Right lobe of liver (tissue), 6 donors: ENCODE results near the gene CALY. TPM values are rescaled to one million over a fixed set of nuclear protein-coding genes. Genes with fewer than 3 reads are reported as not detected.

Experiments used
- ATAC-seq, 4 donors: fragments of 200-7000 bp; cut with Tn5 transposase; one replicate each; pipeline ENCODE4 v1.9.1; 2020; ENCODE audit warnings: mild to moderate bottlenecking in 4 of 4, moderate library complexity in 4 of 4
- DNase-seq, 3 donors: peaks; one replicate each; pipeline ENCODE4 v3.0.0-alpha.2; 2020
- H3K27ac ChIP-seq, 3 donors: fragments of 200-600 bp; one replicate each; pipeline ENCODE4 v1.8.0; 2022
- H3K27me3 ChIP-seq, 2 donors: fragments of 200-600 bp; one replicate each; pipeline ENCODE4 v1.8.0; 2022
- H3K36me3 ChIP-seq, 4 donors: fragments of 200-600 bp; sonication (generic) in 1 of 4; one replicate each; pipeline versions ENCODE4 v1.5.1 to v1.8.0; 2017 to 2022; ENCODE audit warnings: control low read depth in 1 of 4
- H3K4me1 ChIP-seq, 4 donors: fragments of 200-600 bp; sonication (generic) in 1 of 4; one replicate each; pipeline versions ENCODE4 v1.5.1 to v1.8.0; 2017 to 2022; ENCODE audit warnings: control low read depth in 1 of 4
- H3K4me3 ChIP-seq, 3 donors: fragments of 200-600 bp; one replicate each; pipeline ENCODE4 v1.8.0; 2022
- H3K9me3 ChIP-seq, 4 donors: fragments of 200-600 bp; sonication (generic) in 1 of 4; one replicate each; pipeline versions ENCODE4 v1.5.1 to v1.8.0; 2017 to 2022; ENCODE audit warnings: control low read depth in 1 of 4
- POLR2A ChIP-seq: fragments of 450-650 bp; IDR thresholded peaks from one replicate; pipeline ENCODE4 v1.6.1; 2017; ENCODE audit warnings: antibody characterized with exemption, mild to moderate bottlenecking
- WGBS: methylation state at CpG from one replicate; pipeline ENCODE4 v1.1.6; 2018; ENCODE audit warnings: low coverage, low lambda C conversion rate; ENCODE audit not compliant: insufficient coverage; ENCODE audit errors: missing lambda C conversion rate; 5-methylcytosine and 5-hydroxymethylcytosine counted together
- intact Hi-C, 2 donors: fragments of 100-400 bp; cut with DNase I; formaldehyde crosslinking; loops; one replicate each; pipeline versions ENCODE4 v1.11.2 to v1.14.1; 2022
- total RNA-seq, 6 experiments: library from RNA; depleted of rRNA in 2 of 6; stranded (reverse); fragments of >200 nt in 2 of 6; fragmentation: NEBNext Ultra II Directional in 3 of 6; extraction: Animal tissue kit (Norgen Biotek cat#: 25700) in 3 of 6; gene quantifications; one replicate each; pipeline versions ENCODE4 v1.1.0 to v1.2.4, GENCODE V29; 2016 to 2023
- TF ChIP-seq, protein P1 (sequence below), 4 donors: fragments of 200-600 bp in 3 of 4; fragments of 450-650 bp in 1 of 4; IDR thresholded peaks; one replicate each; pipeline versions ENCODE4 v1.5.1 to v1.8.0; 2016 to 2022; ENCODE audit warnings: antibody characterized with exemption in 4 of 4, mild to moderate bottlenecking in 2 of 4
- donor health status: DM: no; HTN: yes; CAD: no.
- donor health status: DM: no; HTN: no; CAD: no.
- donor health status: DM: no; HTN: no; CAD: no.
- donor health status: DM: no; HTN: yes; CAD: no.
- donor health status: DM: no; HTN: yes; CAD: no.

CALY gene
- total RNA-seq, 6 experiments from 2014 or later: not detected

DNA sequence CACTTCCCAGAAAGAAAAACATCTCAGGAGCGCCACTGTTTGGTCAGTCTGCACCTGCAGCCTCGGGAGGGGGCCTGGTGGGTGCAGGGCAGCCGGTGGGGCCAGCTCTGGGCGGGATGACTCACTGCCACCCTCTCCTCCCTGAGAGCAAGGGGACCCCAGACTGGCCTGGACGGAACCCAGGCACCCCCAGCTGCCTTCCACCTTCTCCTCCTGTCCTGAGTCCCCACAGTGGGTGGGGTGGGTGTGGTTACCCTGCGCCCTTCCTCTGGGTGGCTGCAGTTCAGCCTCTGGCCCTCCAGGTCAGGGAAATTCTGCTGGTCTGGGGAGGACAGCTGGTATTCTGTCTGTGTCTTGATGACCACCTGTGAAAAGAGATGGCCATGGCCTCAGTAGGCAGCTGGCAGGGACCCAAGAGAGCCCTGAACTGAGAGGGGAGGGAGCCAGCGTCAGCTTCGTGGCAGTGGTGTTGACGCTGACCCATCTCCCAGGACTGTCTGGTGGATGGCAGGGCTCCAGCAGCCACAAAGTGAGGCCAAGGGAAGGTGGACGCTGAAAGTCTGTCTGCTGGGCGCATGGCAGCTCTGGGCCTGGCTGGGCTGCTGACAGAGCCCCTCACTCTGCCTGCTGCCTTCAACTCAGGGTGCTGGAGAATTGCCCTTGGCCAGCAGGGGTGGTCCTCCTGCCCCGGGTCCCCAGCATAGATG is 8.9 kb downstream of the CALY start:
- 30% methylated on average over 3 of the region's 12 CpGs for WGBS
- intact Hi-C loops: loop anchor here in 1 of 2 donors (10.0 kb wide), 1 partner anchor 47 kb away; the partner anchor contains the start of genes ECHS1 and PAOX
- DNase-seq: no peak
- TF ChIP-seq POLR2A: no peak
- TF ChIP-seq, protein P1, sequence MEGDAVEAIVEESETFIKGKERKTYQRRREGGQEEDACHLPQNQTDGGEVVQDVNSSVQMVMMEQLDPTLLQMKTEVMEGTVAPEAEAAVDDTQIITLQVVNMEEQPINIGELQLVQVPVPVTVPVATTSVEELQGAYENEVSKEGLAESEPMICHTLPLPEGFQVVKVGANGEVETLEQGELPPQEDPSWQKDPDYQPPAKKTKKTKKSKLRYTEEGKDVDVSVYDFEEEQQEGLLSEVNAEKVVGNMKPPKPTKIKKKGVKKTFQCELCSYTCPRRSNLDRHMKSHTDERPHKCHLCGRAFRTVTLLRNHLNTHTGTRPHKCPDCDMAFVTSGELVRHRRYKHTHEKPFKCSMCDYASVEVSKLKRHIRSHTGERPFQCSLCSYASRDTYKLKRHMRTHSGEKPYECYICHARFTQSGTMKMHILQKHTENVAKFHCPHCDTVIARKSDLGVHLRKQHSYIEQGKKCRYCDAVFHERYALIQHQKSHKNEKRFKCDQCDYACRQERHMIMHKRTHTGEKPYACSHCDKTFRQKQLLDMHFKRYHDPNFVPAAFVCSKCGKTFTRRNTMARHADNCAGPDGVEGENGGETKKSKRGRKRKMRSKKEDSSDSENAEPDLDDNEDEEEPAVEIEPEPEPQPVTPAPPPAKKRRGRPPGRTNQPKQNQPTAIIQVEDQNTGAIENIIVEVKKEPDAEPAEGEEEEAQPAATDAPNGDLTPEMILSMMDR (IDR thresholded peaks at IDR 0.05): no peak
- no peak overlapping the region for H3K4me3 ChIP-seq
- H3K4me1 ChIP-seq: peaks cover 0 to 14% (median 0%) of the 10 kb centered on the region in 4 donors
- no peaks in the 10 kb centered on the region for H3K9me3 ChIP-seq
- no peak for ATAC-seq
- no peaks in the 10 kb centered on the region for H3K36me3 ChIP-seq
- H3K27me3 ChIP-seq: peaks cover 14 to 24% of the 10 kb centered on the region in 2 donors
- H3K27ac ChIP-seq: no peak overlapping the region

DNA sequence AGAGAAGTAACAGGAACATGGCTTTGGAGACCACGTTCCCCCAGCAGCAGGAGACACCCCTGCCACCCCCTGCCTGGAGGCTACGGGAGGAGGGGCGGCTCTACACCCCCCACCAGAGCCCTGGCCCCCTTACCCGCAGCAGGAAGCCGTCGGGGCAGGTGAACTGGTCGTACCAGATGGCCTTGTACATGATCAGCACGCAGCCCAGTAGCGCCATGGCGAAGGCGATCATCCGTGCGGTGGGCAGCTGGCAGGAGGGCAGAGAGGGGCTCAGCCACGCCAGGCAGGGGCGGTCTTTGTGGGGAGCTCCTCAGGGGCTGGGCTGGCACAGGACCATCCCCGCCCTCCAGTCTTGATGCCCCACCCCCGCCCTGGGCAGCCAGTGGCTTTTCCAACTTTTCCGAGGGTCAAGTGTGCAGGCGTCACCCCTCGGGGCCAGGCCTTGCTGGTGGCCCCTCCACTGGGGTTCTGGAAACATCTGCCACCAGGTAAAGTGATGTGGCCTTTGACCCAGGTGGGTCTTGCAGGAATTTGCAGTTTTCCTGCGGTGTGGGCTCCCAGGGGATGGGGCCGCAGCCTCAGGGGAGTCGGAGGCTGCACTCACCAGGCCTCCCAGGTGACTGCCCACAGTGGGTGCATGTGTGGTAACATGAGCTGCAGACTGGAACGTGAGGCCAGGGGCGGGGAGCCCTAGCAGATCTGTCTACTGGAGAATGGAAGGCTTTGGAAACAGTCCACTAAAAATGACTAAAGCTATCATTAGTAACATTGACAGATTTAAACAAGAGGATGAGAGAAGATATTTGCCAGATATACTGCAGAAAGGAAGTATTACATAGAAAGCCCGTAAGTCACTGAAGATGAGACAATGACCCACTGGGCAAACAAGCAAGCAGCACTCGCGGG is 9.7 kb downstream of the CALY start:
- 22% methylated on average over 15 of the region's 28 CpGs for WGBS
- Histone ChIP-seq H3K4me3 (no peak overlapping the region), H3K4me1 (peaks cover 0 to 14% (median 0%) of the 10 kb centered on the region in 4 donors), H3K9me3 (no peaks in the 10 kb centered on the region), H3K36me3 (no peaks in the 10 kb centered on the region), H3K27ac (no peak overlapping the region), H3K27me3 (peaks cover 14 to 24% of the 10 kb centered on the region in 2 donors)
- intact Hi-C loops: loop anchor here in 1 of 2 donors (10.0 kb wide), 1 partner anchor 48 kb away; the partner anchor contains the start of genes ECHS1 and PAOX
- TF ChIP-seq, protein P1 (IDR thresholded peaks at IDR 0.05): no peak
- TF ChIP-seq POLR2A: no peak
- DNase-seq: no peak
- no peak for ATAC-seq

GRCh38 chr10:133326223-133326551 is 10.5 kb downstream of the CALY start:
- DNase-seq: no peak
- Histone ChIP-seq H3K4me1 (peaks cover 0 to 14% (median 0%) of the 10 kb centered on the region in 4 donors), H3K9me3 (no peaks in the 10 kb centered on the region), H3K27ac (no peak overlapping the region), H3K4me3 (peak overlapping the region in 1 of 3 donors; percentile 26), H3K36me3 (no peaks in the 10 kb centered on the region), H3K27me3 (peaks cover 14 to 24% of the 10 kb centered on the region in 2 donors)
- TF ChIP-seq POLR2A: no peak
- TF ChIP-seq, protein P1 (IDR thresholded peaks at IDR 0.05): no peak
- 20% methylated on average over 2 of the region's 9 CpGs for WGBS
- intact Hi-C loops: loop anchor here in 1 of 2 donors (10.0 kb wide), 1 partner anchor 49 kb away; the partner anchor contains the start of genes ECHS1 and PAOX
- no peak for ATAC-seq

- DNase-seq (no peak), ATAC-seq (no peak)
- Histone ChIP-seq H3K36me3 (no peaks in the 10 kb centered on the region), H3K4me3 (peak overlapping the region in 1 of 3 donors; percentile 26), H3K27ac (no peak overlapping the region), H3K27me3 (peaks cover 14 to 24% of the 10 kb centered on the region in 2 donors), H3K9me3 (no peaks in the 10 kb centered on the region), H3K4me1 (peaks cover 0 to 14% (median 0%) of the 10 kb centered on the region in 4 donors)
- WGBS: 10% methylated on average over 4 of the region's 91 CpGs
- intact Hi-C loops: loop anchor here in 1 of 2 donors (10.0 kb wide), 1 partner anchor 49 kb away; the partner anchor contains the start of genes ECHS1 and PAOX
- no peak for TF ChIP-seq POLR2A
- TF ChIP-seq, protein P1 (IDR thresholded peaks at IDR 0.05): no peak
Measured at GRCh38 chr10:133325440-133326222, 11.1 kb downstream of the CALY start.
